ENCODE measurements around the gene ZBTB7C. TPM values are rescaled to one million over a fixed set of nuclear protein-coding genes. Genes with fewer than 3 reads are reported as not detected.

The ZBTB7C gene
- total RNA-seq, 1 donor from 2014 or later, result not detected

GRCh38 chr18:48036641-48037421, 372.4 kb downstream of the ZBTB7C start:
- TF ChIP-seq CTCF (IDR thresholded peaks at IDR 0.05), result no peak
- no peak for DNase-seq
- ChIA-PET POLR2A (no interaction called here), CTCF (no interaction called here)
- H3K4me1 Mint-ChIP-seq, result no peaks in the 10 kb centered on the region
- no peak for ATAC-seq (ENCODE audit: low read depth)
- peaks cover 10% of the 10 kb centered on the region for H3K27me3 Mint-ChIP-seq
- H3K27ac Mint-ChIP-seq, result no peak overlapping the region
- intact Hi-C loops (cut with micrococcal nuclease), result no loop called here
- no peaks in the 10 kb centered on the region for H3K9me3 Mint-ChIP-seq
- H3K4me3 Mint-ChIP-seq, result no peak overlapping the region
- H3K36me3 Mint-ChIP-seq (ENCODE audit: low read depth), result no peaks in the 10 kb centered on the region

GRCh38 chr18:48036226-48036625, 373.0 kb downstream of the ZBTB7C start:
- DNase-seq (no peak), ATAC-seq (ENCODE audit: low read depth) (no peak)
- ChIA-PET POLR2A (no interaction called here), CTCF (no interaction called here)
- H3K36me3 Mint-ChIP-seq (ENCODE audit: low read depth), result no peaks in the 10 kb centered on the region
- no peak overlapping the region for H3K27ac Mint-ChIP-seq
- peaks cover 10% of the 10 kb centered on the region for H3K27me3 Mint-ChIP-seq
- intact Hi-C loops (cut with micrococcal nuclease), result no loop called here
- H3K9me3 Mint-ChIP-seq, result no peaks in the 10 kb centered on the region
- H3K4me1 Mint-ChIP-seq, result no peaks in the 10 kb centered on the region
- H3K4me3 Mint-ChIP-seq, result no peak overlapping the region
- TF ChIP-seq CTCF (IDR thresholded peaks at IDR 0.05), result no peak

- TF ChIP-seq CTCF (IDR thresholded peaks at IDR 0.05), result no peak
- no peak overlapping the region for H3K27ac Mint-ChIP-seq
Observed at GRCh38 chr18:48035556-48035860, 373.7 kb downstream of the ZBTB7C start.

GRCh38 chr18:48034651-48035555, 374.3 kb downstream of the ZBTB7C start:
- DNase-seq (no peak), ATAC-seq (ENCODE audit: low read depth) (no peak)
- Mint-ChIP-seq H3K36me3 (ENCODE audit: low read depth) (no peaks in the 10 kb centered on the region), H3K27me3 (peaks cover 10% of the 10 kb centered on the region), H3K9me3 (no peaks in the 10 kb centered on the region), H3K4me1 (no peaks in the 10 kb centered on the region), H3K4me3 (no peak overlapping the region), H3K27ac (no peak overlapping the region)
- CTCF ChIA-PET, result no interaction called here
- no peak for TF ChIP-seq CTCF (IDR thresholded peaks at IDR 0.05)
- intact Hi-C loops (cut with micrococcal nuclease), result no loop called here
- POLR2A ChIA-PET, result no interaction called here

More at GRCh38 chr18:48035556-48035860, 373.7 kb downstream of the ZBTB7C start:
- ATAC-seq (ENCODE audit: low read depth) (no peak), DNase-seq (no peak)
- H3K4me3 Mint-ChIP-seq, result no peak overlapping the region
- ChIA-PET CTCF (no interaction called here), POLR2A (no interaction called here)
- intact Hi-C loops (cut with micrococcal nuclease), result no loop called here
- H3K27me3 Mint-ChIP-seq, result peaks cover 10% of the 10 kb centered on the region
- H3K4me1 Mint-ChIP-seq, result no peaks in the 10 kb centered on the region
- no peaks in the 10 kb centered on the region for H3K36me3 Mint-ChIP-seq (ENCODE audit: low read depth)
- H3K9me3 Mint-ChIP-seq, result no peaks in the 10 kb centered on the region

Measured in activated B cell treated with CpG ODN at 0.5 μM for 24 hours (primary cell).